Measurements from ENCODE around the gene CNGB1.
"Not testable (repeated sequence)": the region's sequence is repeated elsewhere in the genome, so short reads cannot be mapped to it uniquely, and the experiment has no call there.

The CNGB1 gene

GRCh38 chr16:57970970-57971369 is at the start of gene CNGB1:
TSS of gene CNGB1 (minus strand) at chr16:57971128. CDS start at chr16:57967286, 3,842 bp downstream.
- no peak for DNase-seq (ENCODE audit: extremely low read depth in 1 of 2, low read depth in 1 of 2)

DNA sequence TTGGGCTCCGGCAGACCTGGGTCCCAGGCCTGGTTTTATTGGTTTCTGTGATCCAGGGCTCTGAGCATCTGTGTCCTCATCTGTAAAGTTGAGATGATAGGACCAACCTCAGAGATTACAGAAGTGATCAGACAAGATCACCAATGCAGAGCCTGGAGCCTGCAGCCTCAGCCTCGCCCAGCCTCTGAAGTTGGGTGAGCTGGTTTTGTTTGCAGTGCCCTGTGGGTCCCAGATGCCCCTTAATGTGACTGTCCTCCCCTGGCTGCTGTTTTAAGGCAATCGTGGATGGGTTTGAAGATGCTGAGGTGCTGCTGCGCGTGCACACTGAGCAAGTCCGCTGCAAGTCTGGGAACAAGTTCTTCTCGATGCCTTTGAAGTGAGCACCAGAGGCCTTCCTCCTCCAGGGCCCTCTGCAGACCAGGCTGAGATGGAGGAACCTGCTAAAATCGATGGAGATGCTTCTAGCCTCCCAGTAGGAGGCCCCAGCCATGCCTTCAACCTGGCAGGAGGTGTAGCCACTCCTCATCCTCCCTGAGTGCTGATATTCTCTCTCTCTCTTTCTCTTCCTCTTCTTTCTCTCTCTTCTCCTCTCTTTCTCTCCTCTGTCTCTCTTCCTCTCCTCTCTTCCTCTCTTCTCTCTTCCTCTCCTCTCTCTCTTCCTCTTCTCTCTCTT is 49.1 kb upstream of the CNGB1 start:
- DNase-seq (ENCODE audit: extremely low read depth in 1 of 2, low read depth in 1 of 2), result no peak

GRCh38 chr16:58018803-58019202 is 47.9 kb upstream of the CNGB1 start:
- no peak for DNase-seq (ENCODE audit: extremely low read depth in 1 of 2, low read depth in 1 of 2)

DNA sequence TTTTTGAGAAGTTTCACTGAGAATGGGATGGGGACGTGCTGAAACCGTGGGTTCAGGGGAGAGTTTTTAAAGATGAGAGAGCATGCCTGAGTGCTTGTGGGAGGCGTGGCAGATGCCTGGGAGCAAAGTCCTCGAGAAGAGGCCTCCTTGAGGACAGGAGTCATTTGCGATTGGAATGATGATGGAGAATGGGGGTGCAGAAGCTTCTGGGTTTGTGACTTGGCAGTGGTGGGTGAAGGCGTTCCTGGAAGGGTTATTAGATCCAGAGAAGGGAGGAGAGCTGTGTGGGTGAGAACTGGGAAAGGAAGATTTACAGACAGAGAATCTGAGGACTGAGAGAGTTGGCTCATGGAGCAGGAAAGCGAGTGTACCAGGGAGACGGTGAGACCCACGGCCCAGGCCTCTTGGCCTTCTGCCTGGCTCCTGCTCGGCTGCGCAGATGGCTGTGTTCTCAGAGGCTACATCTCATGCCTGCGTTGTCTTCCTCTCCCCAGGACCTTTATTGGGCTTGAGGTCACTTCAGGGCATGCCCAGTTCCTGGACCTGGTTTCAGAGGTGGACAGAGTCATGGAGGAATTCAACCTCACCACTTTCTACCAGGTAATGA is 46.0 kb upstream of the CNGB1 start:
- DNase-seq (ENCODE audit: extremely low read depth in 1 of 2, low read depth in 1 of 2), result no peak

- DNase-seq (ENCODE audit: extremely low read depth in 1 of 2, low read depth in 1 of 2), result no peak
Observed at GRCh38 chr16:58013201-58013956, 42.5 kb upstream of the CNGB1 start.

GRCh38 chr16:58012481-58012880 is 41.6 kb upstream of the CNGB1 start:
- DNase-seq (ENCODE audit: extremely low read depth in 1 of 2, low read depth in 1 of 2), result no peak

- no peak for DNase-seq (ENCODE audit: extremely low read depth in 1 of 2, low read depth in 1 of 2)
Observed at GRCh38 chr16:58011652-58012051, 40.7 kb upstream of the CNGB1 start.

GRCh38 chr16:58010886-58011285 is 40.0 kb upstream of the CNGB1 start:
- no peak for DNase-seq (ENCODE audit: extremely low read depth in 1 of 2, low read depth in 1 of 2)

GRCh38 chr16:58009856-58010416 is 39.0 kb upstream of the CNGB1 start:
- no peak for DNase-seq (ENCODE audit: extremely low read depth in 1 of 2, low read depth in 1 of 2)

DNA sequence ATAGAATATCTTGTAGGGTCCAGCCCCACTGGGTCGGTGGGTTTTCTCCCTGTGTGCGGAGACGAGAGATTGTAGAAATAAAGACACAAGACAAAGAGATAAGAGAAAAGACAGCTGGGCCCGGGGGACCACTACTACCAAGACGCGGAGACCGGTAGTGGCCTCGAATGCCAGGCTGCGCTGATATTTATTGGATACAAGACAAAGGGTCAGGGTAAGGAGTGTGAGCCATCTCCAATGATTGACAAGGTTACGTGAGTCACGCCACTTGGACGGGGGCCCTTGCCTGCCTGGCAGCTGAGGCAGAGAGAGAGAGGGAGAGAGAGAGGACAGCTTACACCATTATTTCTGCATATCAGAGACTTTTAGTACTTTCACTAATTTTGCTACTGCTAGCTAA is 33.8 kb upstream of the CNGB1 start:
- not testable (repeated sequence) for DNase-seq (ENCODE audit: extremely low read depth in 1 of 2, low read depth in 1 of 2)

DNA sequence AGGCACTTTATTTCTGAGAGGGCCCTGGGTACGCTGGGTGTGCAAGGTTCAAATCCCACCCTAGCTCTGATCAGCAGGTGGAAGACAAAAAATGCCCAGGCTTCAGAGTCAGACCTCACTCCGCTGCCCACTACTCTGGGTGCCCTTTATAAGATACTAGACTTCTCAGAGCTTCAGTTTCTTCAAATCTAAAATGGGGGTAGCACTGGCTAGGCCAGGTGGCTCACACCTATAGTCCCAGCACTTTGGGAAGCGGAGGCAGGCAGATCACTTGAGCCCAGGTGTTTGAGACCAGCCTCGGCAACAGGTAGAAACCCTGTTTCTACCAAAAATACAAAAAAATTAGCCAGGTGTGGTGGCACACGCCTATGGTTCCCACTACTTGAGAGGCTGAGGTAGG is 32.0 kb upstream of the CNGB1 start:
- DNase-seq (ENCODE audit: extremely low read depth in 1 of 2, low read depth in 1 of 2), result no peak

GRCh38 chr16:58002416-58002800 is 31.5 kb upstream of the CNGB1 start:
- DNase-seq (ENCODE audit: extremely low read depth in 1 of 2, low read depth in 1 of 2), result no peak

GRCh38 chr16:58001781-58002415 is 31.0 kb upstream of the CNGB1 start:
- DNase-seq (ENCODE audit: extremely low read depth in 1 of 2, low read depth in 1 of 2), result no peak

DNA sequence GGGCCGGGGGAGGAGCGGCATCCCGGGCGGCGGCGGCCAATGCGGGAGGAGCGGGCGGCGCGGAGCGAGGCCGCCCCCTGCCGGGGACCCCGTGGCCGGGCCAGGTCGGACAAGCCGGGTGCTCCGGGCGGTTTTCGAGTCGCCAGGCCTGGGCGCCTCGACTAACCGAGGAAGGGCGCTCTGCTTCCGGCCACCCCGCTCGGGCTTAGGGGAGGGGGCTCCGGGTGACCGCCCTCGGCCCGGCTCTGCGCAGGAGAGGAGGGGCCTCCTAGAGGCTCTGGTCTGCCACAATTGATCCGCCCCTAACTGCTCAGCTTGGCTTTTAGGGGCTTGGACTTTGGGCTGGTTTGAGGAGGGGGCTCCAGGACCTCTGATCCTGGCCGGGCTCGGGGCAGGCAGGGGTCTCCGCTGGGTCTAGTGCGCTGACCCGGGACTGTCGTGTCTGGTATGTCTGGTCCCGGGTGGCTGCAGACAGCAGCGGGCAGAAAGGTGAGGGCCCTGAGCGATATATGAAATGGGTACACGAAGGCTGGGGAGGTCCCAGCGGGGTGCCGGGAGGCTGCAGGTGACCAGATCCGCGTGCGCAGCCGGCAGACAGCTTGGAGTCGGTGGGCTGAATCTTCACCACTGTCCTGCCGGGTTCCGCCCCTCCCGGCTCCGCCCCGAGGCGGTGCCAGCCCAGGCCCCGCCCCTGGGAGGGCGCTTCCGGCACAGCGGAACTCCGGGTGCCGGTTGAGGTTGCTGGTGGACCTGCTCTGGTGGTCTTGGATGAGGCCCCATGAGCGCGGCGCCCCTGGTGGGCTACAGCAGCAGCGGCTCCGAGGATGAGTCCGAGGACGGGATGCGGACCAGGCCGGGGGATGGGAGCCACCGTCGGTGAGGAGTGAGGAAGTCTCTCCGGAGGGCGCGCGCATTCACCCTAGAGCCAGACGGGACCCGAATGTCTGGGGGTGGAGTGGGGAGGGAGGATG is 30.1 kb upstream of the CNGB1 start, which contains the start of gene USB1:
Gene USB1, plus strand, starts transcription at position 702 of the 971 bp plus-strand sequence. Its CDS starts 77 bp downstream, at position 779.
- DNase-seq (ENCODE audit: extremely low read depth in 1 of 2, low read depth in 1 of 2), result peak in 1 of 2 donors; percentile 74

DNA sequence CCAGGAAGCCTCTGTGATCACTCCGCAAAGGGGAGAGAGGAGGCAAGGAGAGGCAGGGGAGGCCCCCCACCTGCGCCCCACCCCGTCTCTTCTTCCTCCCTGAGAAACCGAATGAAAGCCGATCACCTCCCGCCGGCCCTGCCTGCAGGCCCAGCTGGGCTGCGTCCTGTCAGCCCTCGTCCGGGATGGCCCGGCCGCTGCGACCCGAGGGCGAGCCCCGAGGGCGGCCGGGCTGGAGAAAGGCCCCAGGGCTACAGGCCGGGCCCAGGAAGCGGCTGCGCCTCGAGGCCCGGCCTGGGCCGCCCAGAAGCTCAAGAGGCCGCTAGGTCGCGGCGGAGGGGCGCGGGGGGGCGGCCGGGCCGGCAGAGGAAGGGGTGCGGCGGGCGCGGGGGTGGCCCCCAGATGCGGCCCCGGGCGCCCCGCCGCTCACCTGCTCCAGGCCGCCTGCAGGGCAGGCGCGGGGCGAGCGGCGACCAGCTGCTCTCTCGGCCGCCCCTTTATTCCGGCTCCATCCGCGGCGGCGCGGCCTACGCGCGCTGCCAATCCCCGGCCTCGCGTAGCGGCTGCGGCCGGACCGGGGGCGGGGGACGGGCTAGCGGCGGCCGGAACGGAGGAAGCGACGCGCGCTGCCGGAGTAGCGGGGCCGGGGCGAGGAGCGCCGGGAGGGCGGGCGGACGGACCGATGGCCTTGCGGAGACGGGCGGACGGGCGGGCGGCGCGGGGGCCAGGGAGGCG is 29.2 kb upstream of the CNGB1 start, which contains the start of gene ZNF319:
Gene ZNF319, minus strand, starts transcription at position 702 of the 735 bp plus-strand sequence. CDS start 2,407 bp downstream, outside the sequence.
- DNase-seq (ENCODE audit: extremely low read depth in 1 of 2, low read depth in 1 of 2), result no peak

DNA sequence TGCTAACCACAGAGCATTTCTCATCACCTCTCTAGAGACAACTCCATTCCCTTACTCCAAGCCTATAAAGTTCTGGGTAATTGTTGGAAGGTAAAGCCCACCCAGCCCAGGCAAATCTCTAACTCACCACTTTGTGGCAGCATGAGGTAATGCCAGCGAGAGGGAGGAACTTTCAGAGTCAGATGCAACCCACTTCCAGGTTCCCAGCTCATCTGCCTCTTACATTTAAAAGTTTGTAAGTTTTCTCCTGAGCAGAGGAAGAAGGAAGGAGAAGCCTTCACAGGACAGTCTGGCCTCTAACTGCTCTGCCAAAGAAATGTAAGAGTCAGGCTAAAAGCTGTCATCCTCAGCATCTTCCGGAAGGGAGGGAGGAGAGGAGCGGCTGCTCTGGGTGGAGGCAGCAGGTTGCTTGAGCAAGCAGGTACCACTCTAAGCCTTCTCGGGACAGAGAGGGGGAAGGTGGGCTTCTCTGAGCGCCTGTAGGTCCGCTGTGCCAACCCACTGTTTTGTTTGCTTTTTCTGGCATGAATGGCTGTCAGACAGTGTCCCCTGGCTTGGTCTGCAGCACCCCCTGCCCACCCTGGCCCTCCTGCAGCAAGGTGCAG is 28.5 kb upstream of the CNGB1 start:
- DNase-seq (ENCODE audit: extremely low read depth in 1 of 2, low read depth in 1 of 2), result no peak

DNA sequence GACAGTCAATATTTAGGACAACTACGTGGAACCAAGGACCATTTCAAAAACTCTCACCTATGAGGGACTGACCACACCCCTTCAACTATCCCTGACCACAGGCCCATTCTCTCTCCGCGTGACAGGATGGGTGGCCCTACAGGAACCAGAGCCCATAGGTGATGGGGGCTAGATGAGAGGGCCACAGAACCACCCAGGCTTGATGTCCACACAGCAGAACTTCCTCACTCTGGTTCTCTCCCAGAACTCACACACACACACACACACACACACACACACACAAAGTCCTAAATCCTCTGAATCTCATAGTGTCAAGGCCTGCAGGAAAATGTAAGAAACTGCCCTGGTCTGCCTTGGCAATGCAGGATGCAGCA is 28.1 kb upstream of the CNGB1 start:
- DNase-seq (ENCODE audit: extremely low read depth in 1 of 2, low read depth in 1 of 2), result no peak

DNA sequence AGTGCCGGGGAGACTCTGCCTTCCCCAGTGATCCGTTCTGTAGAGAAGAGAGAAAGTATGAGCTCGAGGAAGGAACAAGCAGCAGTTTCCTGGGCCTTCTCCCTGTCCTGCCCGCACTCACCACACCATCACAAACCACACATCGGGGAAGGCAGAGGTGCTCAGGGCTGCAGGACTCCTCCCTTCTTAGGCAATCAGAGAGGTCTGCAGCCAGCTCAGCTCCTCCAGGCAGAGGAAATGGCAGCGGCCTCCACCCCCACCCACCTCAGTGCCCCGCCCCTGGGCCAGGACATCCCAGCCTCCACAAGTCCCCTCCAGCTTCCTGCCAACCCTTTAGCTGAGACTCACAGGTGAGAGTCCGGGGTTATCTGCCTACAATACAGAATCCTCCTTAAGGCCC is 27.6 kb upstream of the CNGB1 start:
- peak in 1 of 2 donors; percentile 35 for DNase-seq (ENCODE audit: extremely low read depth in 1 of 2, low read depth in 1 of 2)

Measured in activated CD8-positive, alpha-beta memory T cell treated with anti-CD3 and anti-CD28 coated beads for 1 hour (primary cell).